GM12878 (cell line): ENCODE data around the gene LRP5. TPM values are rescaled to one million over a fixed set of nuclear protein-coding genes. Genes with fewer than 3 reads are reported as not detected.

Experiments
- ATAC-seq: fragments of 200-7000 bp; cut with Tn5 transposase; 3 replicates; pipeline ENCODE4 v1.9.1; 2020; ENCODE audit warnings: mild to moderate bottlenecking, moderate library complexity
- BruUV-seq: library from RNA; stranded (reverse); fragments of 400-500 nt; replicated peaks from 2 replicates; lab custom pipeline; 2021; lab: Mats Ljungman, UMichigan
- CTCF ChIA-PET: fragments of 300-600 bp; sonication (Branson Sonifier 250); formaldehyde crosslinking; extraction: SDS; loops from one replicate; lab custom pipeline; 2021; ENCODE audit warnings: inconsistent platforms; lab: Yijun Ruan, JAX
- POLR2A ChIA-PET: fragments of 350-600 bp; formaldehyde crosslinking; extraction: SDS; loops from one replicate; lab custom pipeline; 2021; ENCODE audit warnings: inconsistent platforms; lab: Charles Lee
- RAD21 ChIA-PET: fragments of 300-600 bp; sonication (Branson Sonifier 250); formaldehyde crosslinking; loops from one replicate; lab custom pipeline; 2023; ENCODE audit warnings: antibody characterized with exemption; ENCODE audit not compliant: unreplicated experiment; lab: Charles Lee
- SMC1A ChIA-PET: fragments of 300-600 bp; sonication (Branson Sonifier 250); formaldehyde crosslinking; loops from one replicate; lab custom pipeline; 2023; ENCODE audit not compliant: unreplicated experiment, uncharacterized antibody; lab: Charles Lee
- DNase-seq: peaks from one replicate; pipeline ENCODE4 v3.0.0-alpha.2; 2011; ENCODE audit warnings: low read depth, low spot score
- FAIRE-seq: peaks from 3 replicates; lab custom pipeline; 2011; peaks lifted over from hg19 to GRCh38; lab: Jason Lieb, UNC
- H2AFZ ChIP-seq: 2 replicates; pipeline ENCODE4 v1.6.0; 2011; ENCODE audit warnings: low read depth, low read length, control low read depth; ENCODE audit not compliant: control insufficient read depth
- H3K27ac ChIP-seq: 2 replicates; pipeline ENCODE4 v1.5.1; 2011; ENCODE audit warnings: control low read depth; ENCODE audit not compliant: control insufficient read depth, insufficient read depth
- H3K27me3 ChIP-seq, 2 experiments: replicated peaks in 1 of 2; 2 replicates each; pipeline versions ENCODE4 v1.6.0 to v1.6.1; 2011; ENCODE audit warnings: low read length in 1 of 2; ENCODE audit not compliant: control insufficient read depth in 2 of 2, insufficient read depth in 2 of 2
- H3K36me3 ChIP-seq, 2 experiments: 2 replicates each; pipeline ENCODE4 v1.5.1; 2011; ENCODE audit warnings: low read length in 1 of 2; ENCODE audit not compliant: control insufficient read depth in 2 of 2, insufficient read depth in 2 of 2
- H3K4me1 ChIP-seq: 2 replicates; pipeline ENCODE4 v1.6.1; 2011; ENCODE audit warnings: mild to moderate bottlenecking, low read length, moderate library complexity, mixed read lengths; ENCODE audit not compliant: control insufficient read depth, insufficient read depth
- H3K4me2 ChIP-seq: 2 replicates; pipeline ENCODE4 v1.6.0; 2011; ENCODE audit warnings: control low read depth; ENCODE audit not compliant: control insufficient read depth, insufficient read depth
- H3K4me3 ChIP-seq: fragments of 200-600 bp; sonication (generic); 2 replicates; pipeline ENCODE4 v1.5.1; 2016
- H3K79me2 ChIP-seq: 2 replicates; pipeline ENCODE4 v1.6.0; 2011; ENCODE audit warnings: low read length; ENCODE audit not compliant: control insufficient read depth, insufficient read depth
- H3K9ac ChIP-seq: 2 replicates; pipeline ENCODE4 v1.8.0; 2011; ENCODE audit warnings: low read length, control low read depth, mixed read lengths; ENCODE audit not compliant: control insufficient read depth, insufficient read depth
- H3K9me3 ChIP-seq: replicated peaks from 3 replicates; pipeline ENCODE4 v1.5.1; 2011; ENCODE audit warnings: mild to moderate bottlenecking, low read length; ENCODE audit not compliant: control insufficient read depth, insufficient read depth
- H4K20me1 ChIP-seq: 2 replicates; pipeline ENCODE4 v1.6.0; 2011; ENCODE audit not compliant: control insufficient read depth, insufficient read depth
- ATF2 ChIP-seq: IDR thresholded peaks from 2 replicates; pipeline ENCODE4 v1.6.1; 2012; ENCODE audit warnings: low read length, inconsistent platforms
- ATF7 ChIP-seq: fragments of 450-650 bp; IDR thresholded peaks from 2 replicates; pipeline ENCODE4 v1.6.1; 2016; ENCODE audit warnings: low read depth, mild to moderate bottlenecking
- CHD4 ChIP-seq: fragments of 200-600 bp; sonication (generic); IDR thresholded peaks from 2 replicates; pipeline ENCODE4 v1.6.1; 2016; ENCODE audit warnings: mild to moderate bottlenecking
- HDGF ChIP-seq: fragments of 450-650 bp; IDR thresholded peaks from 2 replicates; pipeline ENCODE4 v1.6.1; 2016; ENCODE audit warnings: antibody characterized with exemption
- MTA2 ChIP-seq: fragments of 450-650 bp; IDR thresholded peaks from 2 replicates; pipeline ENCODE4 v1.6.1; 2016; ENCODE audit warnings: low read depth, mild to moderate bottlenecking, moderate library complexity
- NBN ChIP-seq: fragments of 450-650 bp; IDR thresholded peaks from 2 replicates; pipeline ENCODE4 v1.6.1; 2016
- NFYB ChIP-seq: IDR thresholded peaks from 2 replicates; pipeline ENCODE4 v1.6.1; 2011; ENCODE audit warnings: low read depth, mild to moderate bottlenecking, low read length, improper control_type of control experiment, moderate library complexity; ENCODE audit not compliant: insufficient read depth
- PKNOX1 ChIP-seq: fragments of 450-650 bp; IDR thresholded peaks from 2 replicates; pipeline ENCODE4 v1.6.1; 2016; ENCODE audit warnings: mild to moderate bottlenecking
- RAD21 ChIP-seq: IDR thresholded peaks from 2 replicates; pipeline ENCODE4 v1.6.1; 2011; ENCODE audit warnings: mild to moderate bottlenecking, low read depth, low read length, moderate library complexity; ENCODE audit not compliant: insufficient read depth
- RELA ChIP-seq: fragments of 450-650 bp; IDR thresholded peaks from 2 replicates; pipeline ENCODE4 v1.8.0; 2014; ENCODE audit warnings: borderline replicate concordance; ENCODE audit not compliant: partially characterized antibody
- SIX5 ChIP-seq: IDR thresholded peaks from 2 replicates; pipeline ENCODE4 v1.6.1; 2011; ENCODE audit warnings: mild to moderate bottlenecking, low read depth, low read length, moderate library complexity; ENCODE audit not compliant: severe bottlenecking
- TCF7 ChIP-seq: IDR thresholded peaks from 2 replicates; pipeline ENCODE4 v1.6.1; 2014; ENCODE audit warnings: antibody characterized with exemption, borderline replicate concordance
- WRNIP1 ChIP-seq: IDR thresholded peaks from 2 replicates; pipeline ENCODE4 v1.6.1; 2011; ENCODE audit warnings: low read depth, low read length, improper control_type of control experiment, borderline replicate concordance
- ZNF274 ChIP-seq: IDR thresholded peaks from one replicate; pipeline ENCODE4 v1.8.0; 2011; ENCODE audit not compliant: insufficient read length, insufficient read depth
- WGBS: methylation state at CpG from one replicate; pipeline ENCODE4 v1.1.6; 2016; ENCODE audit warnings: low lambda C conversion rate; ENCODE audit not compliant: insufficient replicate concordance, insufficient coverage; ENCODE audit errors: missing lambda C conversion rate; 5-methylcytosine and 5-hydroxymethylcytosine counted together
- in situ Hi-C: fragments of 300-500 bp; cut with MboI; formaldehyde crosslinking; loops from 9 replicates; pipeline ENCODE4 v1.14.3; 2018; ENCODE audit warnings: mixed read lengths
- intact Hi-C: fragments of 100-400 bp; cut with micrococcal nuclease; formaldehyde crosslinking; loops from one replicate; pipeline ENCODE4 v1.14.2; 2022; ENCODE audit not compliant: unreplicated experiment
- polyA plus RNA-seq, 11 experiments: library from polyadenylated mRNA; depleted of rRNA in 4 of 11; unstranded in 6 of 11; stranded (reverse) in 5 of 11; fragments of >200 nt; fragmentation: Nextera tagmentation in 4 of 11; fragmentation: Illumina TruSeq in 1 of 11; extraction: Ambion mirVana in 4 of 11; extraction: Trizol in 1 of 11; gene quantifications; 1 replicate in 1 of 11; 2 replicates in 10 of 11; pipeline versions ENCODE4 v1.2.1 to v1.2.3, GENCODE V29; 2011 to 2016; ENCODE audit warnings: inconsistent platforms in 2 of 11, missing spikeins in 2 of 11, low read depth in 1 of 11
- total RNA-seq, 4 experiments: library from RNA; depleted of rRNA in 3 of 4; stranded (reverse); fragments of >200 nt in 3 of 4; fragmentation: Illumina TruSeq in 1 of 4; extraction: Trizol in 1 of 4; gene quantifications; 2 replicates each; pipeline versions ENCODE4 v1.2.1 to v1.2.3, GENCODE V29; 2013 to 2021

LRP5 gene
- total and polyA plus RNA-seq, 10 of the 15 experiments (the other 5 are each of a cell fraction or from before 2014, with no cell fraction given), result 0.37 to 34.0 (median 6.6) TPM

- POLR2A ChIA-PET, result no interaction called here
- CTCF ChIA-PET, result no interaction called here
- Histone ChIP-seq H2AFZ (no peak overlapping the region), H3K9ac (no peak overlapping the region), H3K27me3 (no peaks in the 10 kb centered on the region), H3K9me3 (peaks cover 9% of the 10 kb centered on the region; the same call in 2 of the 3 replicates), H3K4me3 (no peak overlapping the region), H3K4me1 (no peaks in the 10 kb centered on the region), H3K79me2 (no peaks in the 10 kb centered on the region), H4K20me1 (no peaks in the 10 kb centered on the region), H3K36me3 (peaks cover 7 to 16% of the 10 kb centered on the region in 2 experiments), H3K4me2 (no peak overlapping the region), H3K27ac (no peak overlapping the region)
- FAIRE-seq (no peak), DNase-seq (no peak), ATAC-seq (no peak)
- intact Hi-C loops, result no loop called here
- no peak for TF ChIP-seq CHD4
- no peak for TF ChIP-seq NFYB
- no peak for TF ChIP-seq MTA2
- TF ChIP-seq NBN, result no peak
- TF ChIP-seq TCF7, result no peak
- no peak for TF ChIP-seq ZNF274
- no peak for TF ChIP-seq RAD21
- TF ChIP-seq PKNOX1, result no peak
- TF ChIP-seq RELA, result no peak
- no peak for TF ChIP-seq WRNIP1
- TF ChIP-seq ATF7, result no peak
- TF ChIP-seq HDGF, result no peak
- no peak for TF ChIP-seq ATF2
- TF ChIP-seq SIX5, result no peak
- SMC1A ChIA-PET, result no interaction called here
- RAD21 ChIA-PET, result no interaction called here
- 87% methylated on average over 31 of the region's 31 CpGs for WGBS
- in situ Hi-C loops, result no loop called here
- no TSS peak for BruUV-seq
Measured at GRCh38 chr11:68433541-68433940, 121.2 kb downstream of the LRP5 start.
